GM19372 (cell line): ENCODE measurements around the gene TMEM134.

Source experiments
- ATAC-seq: cut with Tn5 transposase; IDR thresholded peaks from one replicate; pipeline ENCODE4 v1.9.1; 2021; ENCODE audit warnings: mild to moderate bottlenecking, low read depth, moderate library complexity; ENCODE audit not compliant: unreplicated experiment

Gene TMEM134

DNA sequence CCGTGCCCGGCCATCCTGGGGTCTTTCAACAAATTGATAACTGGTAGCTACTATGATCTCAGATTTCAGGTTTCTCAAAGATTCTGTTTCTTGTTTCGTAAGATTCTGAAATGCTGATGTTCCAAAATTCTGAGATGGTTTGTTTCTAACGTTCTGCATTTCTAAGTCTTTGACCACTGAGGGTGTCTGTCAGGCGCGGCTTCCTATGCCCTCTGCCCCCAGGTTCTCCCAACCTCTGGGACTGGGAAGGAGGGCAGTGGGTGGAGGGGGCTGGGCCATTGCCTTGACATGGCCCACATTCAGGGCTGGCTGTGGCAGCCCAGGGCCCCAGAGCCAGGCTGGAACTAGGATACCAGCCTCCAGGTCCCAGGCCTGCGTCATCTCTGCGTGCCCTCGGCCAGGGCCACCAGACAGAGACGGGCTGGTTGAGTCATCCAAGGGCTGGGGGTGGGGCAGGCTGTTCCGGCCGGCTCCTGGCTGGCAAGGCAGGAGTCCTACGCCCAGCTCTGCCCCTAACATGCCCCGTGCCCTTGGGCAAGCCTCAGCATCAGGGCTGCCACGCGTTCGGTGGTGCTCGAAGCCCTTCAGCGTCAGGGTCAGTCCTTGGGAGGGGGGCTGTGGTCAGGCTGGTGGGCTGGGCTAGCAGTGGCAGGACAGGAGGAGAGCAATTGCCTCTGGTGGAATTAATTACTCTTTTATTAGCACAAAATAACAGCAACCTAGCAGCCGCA lies 5.2 kb downstream of the TMEM134 start:
- no peak for ATAC-seq

DNA sequence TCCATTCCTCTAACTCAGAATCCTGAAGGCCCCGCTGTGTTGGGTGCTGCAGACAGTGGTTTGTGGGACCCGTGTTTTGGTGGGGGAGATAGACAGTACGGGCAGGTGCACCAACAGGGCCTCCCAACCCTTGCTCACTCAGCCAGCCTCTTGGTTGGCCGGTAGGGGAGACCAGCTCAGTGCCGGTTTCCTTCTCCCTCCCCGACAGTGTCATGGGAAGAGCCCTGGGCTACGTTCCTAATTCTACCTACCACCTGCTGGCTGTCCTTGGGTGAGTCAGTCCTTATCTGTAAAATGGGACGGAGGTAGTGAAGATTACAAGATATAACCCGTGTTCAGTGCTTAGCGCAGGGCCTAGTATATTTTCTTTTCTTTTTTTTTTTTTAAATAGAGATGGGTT lies 5.9 kb downstream of the TMEM134 start:
- no peak for ATAC-seq

DNA sequence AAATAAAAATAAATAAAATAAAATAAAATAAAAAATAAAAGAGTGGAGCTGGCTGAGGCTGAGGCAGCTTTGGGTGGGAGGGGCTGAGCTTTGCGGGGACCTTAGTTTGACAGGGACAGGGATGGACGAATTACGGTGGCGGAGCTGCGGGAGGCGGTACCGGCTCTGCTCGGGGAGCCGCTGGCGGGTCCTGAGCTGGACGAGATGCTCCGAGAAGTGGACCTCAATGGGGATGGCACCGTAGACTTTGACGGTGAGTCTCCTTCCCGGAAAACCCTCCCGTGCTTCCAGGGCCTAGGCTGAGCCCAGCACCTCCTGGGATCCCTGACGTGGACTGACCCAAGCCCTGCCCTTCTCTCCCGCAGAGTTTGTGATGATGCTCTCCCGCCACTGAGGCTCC lies 10.8 kb downstream of the TMEM134 start:
- ATAC-seq = no peak

DNA sequence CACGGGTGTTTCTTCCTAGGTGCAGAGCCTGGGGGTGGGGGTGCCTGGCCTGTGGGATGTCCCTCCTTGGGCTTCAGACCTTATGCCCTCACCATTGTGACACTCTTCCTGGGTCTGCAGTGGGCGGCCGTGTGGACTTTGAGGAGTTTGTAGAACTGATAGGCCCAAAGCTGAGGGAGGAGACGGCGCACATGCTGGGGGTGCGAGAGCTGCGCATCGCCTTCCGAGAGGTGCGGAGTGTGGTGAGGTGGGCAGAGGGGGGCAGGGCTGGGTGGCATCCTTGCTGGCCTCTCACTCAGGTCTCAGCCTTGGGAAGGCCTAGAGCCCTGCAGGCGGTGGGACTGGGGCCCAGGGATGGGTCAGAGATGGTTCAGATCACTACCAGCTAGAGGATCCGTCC lies 11.6 kb downstream of the TMEM134 start:
- no peak for ATAC-seq

DNA sequence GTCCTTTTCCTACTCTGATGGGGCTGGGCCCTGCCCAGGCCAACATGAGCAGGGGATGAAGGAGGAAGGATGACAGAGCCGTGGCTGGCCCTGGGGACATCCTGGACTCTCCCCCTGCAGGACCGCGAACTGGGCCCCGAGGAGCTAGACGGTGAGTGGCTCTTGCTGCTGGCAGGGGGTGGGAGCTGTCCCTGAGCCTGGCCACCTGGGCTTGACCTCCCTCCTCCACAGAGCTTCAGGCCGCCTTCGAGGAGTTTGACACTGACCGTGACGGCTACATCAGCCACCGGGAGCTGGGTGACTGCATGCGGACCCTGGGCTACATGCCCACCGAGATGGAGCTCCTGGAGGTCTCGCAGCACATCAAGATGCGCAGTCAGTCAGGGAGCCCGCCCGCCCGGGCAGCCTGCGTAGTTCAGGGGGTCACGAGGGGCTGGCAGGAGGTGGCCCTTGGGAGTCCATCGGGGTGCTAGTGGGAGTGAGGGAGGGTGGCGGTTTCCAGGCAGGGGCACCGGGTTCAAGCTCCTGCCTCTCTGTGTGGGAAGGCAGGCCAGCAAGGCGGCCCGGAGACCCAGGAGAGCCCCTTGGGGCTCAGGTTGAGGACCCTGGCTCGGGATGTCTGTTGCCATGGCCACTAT lies 12.9 kb downstream of the TMEM134 start:
- ATAC-seq = no peak

DNA sequence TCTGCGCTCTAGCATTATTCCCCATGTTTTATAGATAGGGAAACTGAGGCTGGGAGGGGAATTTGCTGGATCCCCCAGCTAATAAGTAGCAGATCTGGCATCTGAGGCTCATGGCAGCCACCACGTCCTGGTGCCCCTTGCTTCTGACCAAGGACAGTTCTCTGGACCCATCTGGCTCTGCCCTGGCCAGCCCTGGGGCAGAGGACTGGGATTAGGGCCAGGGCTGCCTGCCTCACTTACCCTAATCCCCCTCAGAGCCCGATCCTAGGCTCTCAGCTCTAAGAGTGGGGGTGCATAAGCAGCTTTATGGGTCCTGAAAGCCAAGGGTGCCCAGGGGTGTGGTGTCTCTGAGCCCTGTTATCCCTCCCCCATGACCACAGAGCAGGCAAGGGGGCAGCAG lies 14.0 kb downstream of the TMEM134 start, which contains the start of gene CABP4:
CABP4 (plus strand) TSS at position 301 of the 400 bp plus-strand sequence; CDS start at position 371, 70 bp downstream.
- ATAC-seq = no peak

DNA sequence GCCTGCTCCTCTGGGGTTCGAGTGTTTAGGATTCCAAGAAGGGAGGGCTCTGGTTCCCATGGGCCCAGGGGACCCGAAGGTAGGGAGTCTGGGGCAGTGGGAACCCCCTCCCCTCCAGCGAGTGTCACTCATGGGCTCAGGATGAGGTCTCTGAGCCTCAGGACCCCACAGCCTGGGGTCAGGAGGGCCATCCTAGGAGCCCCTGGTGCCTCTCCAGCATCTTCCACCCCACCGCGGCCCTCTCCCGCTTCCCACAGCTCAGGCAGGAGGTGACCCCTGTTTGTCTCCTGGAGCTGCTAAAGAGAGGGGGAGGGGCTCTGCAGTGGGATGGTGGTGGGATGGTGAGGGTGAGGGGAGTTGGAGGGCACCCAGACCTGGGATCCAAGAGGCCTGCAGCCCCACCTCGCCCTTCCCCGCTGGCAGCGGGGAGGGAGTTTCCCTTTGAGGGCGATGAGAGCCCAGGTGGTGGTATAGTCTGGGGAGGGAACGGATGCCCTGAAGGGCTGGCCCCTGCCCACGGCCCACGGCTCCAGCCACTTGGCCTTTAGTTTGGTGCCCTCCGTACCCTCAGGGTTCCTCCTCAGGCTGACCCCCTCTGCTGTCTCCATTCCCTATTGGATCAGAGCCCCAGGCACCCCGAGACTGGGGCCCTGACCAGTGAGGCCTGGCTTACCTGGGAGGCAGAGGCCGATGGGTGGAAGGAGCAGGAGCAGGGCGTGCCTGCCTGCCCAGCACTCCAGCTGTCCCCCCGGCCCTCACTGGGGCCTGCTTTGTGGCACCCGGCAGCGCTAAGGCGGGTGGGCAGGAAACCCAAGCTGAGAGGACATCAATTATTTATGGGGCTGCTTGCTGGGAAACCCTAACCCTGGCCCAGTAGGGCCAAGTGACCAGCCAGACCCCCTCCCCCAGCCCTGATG lies 15.0 kb downstream of the TMEM134 start:
- no peak for ATAC-seq

DNA sequence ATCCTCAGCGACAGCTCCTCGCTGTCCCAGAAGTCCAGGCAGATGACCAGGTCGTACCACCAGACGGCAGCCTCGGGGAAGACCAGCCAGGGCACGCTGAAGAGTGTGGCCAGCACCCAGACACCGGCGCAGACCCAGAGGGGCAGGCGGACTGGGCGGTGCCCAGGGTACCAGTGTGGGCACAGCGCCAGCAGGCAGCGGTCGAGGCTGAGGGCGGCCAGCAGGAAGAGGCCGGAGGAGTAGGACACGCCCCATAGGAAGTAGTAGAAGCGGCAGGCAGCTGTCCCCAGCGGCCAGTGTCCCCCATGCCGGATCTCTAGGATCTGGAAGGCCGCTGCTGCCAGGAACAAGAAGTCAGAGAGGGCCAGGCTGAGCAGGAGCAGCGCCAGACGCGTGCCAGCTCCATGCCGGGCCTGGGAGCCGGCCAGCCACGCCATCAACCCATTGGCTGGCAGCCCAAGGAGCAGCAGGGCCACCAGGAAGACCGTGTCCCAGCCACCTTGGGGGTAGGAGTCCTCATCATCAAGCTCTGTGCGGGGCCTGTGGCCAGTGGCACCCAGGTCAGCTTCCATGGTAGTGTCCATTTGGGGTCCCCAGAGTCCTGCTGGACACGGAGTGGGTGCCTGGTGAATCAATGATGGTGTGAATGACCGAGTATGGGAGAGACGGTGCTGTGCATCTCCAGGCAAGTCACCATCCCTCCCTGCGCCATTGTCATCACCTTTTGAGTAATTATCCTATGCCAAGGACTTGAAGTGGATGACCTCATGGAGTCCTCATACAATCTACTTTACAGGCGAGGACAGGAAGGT lies 16.7 kb downstream of the TMEM134 start, which contains the start of gene GPR152:
GPR152 (minus strand) TSS at position 589 of the 812 bp plus-strand sequence; CDS start at position 584, 5 bp downstream.
- ATAC-seq = no peak

DNA sequence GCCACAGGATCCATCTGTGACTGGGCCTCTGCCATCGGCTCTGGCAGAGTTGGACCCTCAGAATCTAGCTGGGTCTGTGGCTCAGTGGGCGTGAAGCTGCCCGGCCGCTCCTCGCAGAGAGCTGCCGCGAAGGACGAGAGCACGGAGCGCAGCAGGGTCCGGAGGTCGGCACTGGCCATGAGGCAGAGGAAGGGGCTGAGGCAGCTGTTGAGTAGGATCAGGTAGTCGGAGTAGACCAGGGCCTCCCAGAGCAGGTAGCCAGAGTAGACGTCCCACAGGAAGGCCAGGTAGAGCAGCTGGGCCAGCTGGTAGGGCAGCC lies 17.4 kb downstream of the TMEM134 start:
- no peak for ATAC-seq

DNA sequence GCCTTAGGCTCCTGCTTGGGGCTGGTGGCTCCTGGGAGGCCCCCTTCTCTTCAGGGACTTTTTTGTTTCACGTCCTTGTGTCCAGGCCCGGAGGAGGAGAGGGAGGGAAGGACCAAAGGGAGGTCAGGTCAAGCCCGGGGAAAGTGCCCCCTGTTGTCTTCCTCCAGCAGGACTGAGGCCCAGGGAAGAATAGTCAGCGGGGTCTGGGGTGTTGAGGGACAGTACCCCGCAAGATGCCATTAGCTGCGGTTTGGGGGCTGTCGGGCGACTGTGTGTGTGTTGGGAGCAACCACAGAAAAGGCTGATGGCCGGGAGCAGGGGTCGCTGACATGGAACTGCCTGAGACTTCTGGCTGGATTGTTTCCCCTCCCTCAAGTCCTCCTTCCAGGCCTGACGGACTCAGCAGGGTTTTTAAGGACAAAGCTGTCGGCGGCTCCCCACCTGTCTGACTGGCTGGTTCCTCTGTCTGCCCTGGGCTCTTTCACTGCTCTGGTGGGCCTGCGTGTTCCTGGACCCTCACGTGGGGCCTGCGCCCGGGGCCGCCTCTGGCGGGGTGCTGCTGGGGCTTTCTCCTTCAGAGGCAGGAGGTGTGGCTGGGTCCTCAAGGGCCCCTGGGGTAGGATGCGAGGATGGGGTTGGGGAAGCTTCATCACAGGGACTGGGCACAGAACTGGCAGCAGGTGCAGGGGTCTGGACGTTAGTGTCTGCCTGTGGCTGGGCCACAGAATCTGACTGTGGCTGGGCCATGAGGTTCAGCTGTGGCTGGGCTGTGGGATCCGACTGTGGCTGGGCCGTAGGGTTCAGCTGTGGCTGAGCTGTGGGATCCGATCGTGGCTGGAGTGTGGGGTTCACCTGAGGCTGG lies 18.0 kb downstream of the TMEM134 start:
- ATAC-seq = no peak

DNA sequence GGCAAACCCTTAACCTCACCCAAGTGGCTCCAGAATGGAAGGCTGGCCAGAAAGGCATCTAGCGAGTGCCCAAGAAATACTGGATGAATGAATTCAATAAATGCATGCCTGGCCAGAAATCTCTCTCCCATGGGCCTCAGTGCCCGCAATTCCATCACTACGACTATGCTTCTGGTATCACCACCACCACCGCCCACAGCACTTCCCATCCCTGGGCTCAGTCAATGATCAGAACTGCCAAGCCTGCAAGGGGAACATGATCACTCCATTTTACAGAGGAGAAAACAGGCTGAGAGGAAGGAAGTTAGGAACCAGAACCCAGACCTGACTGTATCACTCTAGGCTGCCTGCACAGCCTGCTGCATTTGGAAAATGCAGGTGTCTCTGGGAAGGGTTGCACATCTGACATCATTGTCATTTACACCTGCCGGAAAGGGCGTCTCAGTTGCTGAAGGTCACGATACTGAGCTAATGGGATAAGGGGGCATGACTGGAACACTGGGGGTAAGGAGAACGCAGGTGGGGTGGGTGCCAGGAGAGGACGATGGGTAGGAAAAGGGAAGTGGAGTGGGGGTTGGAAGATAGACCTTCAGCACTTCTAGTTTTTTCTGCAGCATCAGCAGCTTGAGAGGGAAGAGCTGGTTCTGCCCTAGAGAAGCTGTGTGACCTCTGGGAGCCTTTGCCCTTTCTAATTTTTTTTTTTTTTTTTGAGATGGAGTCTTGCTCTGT lies 19.8 kb downstream of the TMEM134 start:
- no peak for ATAC-seq

DNA sequence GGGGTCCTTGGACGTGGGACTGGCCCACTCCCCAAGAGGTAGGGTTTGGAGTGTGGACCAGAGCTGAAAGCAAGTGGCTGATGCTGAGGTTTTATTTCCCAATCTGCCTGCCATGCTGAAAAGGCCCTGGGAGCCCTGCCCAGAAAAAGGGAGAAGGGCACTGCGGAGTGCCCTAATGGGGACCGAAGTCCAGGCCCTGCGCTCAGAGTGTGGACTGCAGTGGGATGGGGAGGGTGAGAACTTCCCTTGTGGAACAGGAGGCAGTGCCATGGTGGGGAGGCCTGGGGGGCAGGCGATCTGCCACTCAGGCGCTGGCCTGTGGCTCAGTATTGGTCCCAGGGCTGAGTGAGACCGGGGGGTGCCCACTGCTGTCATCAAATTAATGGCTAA lies 20.8 kb downstream of the TMEM134 start:
- ATAC-seq = no peak

DNA sequence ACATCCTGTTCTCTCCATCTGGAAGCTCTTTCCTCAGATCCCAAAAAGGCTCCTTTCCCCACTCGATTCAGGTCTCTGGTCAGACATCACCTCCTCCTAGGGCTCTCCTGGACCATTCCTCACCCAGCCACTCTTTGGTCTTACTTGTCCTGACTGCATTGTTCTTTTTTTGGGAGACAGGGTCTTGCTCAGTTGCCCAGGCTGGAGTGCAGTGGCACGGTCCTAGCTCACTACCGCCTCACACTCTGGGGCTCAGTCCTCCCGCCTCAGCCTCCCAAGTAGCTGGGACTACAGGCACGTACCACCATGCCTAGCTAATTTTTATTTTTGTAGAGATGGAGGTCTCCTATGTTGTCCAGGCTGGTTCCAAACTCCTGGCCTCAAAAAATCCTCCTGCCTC lies 23.5 kb downstream of the TMEM134 start:
- ATAC-seq = no peak

DNA sequence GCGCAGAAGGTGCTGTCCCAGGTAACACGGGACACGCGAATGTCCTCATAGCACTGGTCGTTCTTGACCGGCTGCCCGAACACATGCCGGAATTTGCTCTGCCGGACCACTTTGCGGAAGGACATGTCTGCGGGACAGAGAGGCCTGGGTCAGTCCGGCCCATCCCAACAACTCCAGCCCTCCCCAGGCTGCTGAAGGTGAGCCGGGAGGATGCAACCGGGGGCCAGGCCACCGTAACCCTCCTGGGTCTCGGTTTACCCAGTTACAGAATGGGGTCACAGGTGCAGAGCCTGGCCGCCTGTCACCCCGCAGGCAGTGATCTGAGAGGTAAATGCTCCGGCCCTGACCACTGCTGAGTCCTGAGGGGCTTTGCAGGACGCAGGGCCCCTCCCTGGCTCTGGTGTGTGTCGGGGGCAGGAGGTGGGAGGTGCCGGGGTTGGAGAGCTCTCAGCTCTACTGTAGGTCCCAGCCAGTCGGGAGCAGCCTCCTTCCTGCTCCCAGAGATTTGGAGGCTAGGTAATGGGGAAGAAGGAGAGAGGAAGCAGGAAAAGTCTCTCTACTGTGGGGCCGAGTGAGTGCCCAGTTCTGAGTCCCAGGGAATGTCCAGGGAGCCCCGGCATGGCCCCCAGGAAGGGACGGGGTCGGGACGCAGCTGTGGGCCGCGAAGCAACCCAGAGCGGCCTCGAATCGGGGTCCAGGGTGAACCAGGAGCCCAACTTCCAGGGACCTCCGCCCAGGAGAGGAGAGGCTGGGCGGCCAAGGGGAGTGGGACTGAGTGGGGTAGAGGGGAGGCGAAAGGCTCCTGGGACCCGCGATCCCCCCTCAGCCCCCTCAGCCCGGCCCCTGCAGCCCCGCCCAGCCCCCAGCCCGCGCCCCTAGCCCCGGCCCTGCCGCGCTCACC lies 26.3 kb downstream of the TMEM134 start:
- no peak for ATAC-seq

DNA sequence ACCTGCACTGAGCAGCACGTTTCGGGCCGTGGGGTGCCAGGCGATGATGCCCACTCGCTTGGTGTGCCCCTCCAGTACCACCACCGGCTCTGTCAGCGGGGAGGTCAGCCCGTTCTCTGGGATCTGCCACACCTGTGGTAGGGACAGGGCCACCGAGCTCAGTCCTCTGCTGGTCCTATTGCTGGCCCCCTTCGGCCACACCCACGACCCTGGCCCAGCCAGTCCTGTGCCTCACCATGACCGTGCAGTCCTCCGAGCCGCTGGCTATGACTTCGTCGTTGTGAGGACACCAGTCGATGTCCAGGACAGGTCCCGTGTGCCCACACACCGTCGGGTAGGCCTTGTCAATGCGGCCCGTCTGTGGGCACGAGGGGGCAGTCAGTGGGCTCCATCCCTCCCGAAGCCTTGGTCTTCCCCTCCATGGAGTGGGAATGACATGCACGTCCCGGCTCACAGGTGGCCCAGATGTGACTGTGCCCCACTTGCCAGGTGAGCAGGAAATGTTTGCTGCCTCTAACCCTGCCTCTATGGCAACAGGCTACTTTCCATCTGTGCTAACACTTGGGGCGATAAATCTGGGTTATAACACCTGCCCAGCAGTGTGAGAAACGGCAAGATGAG lies 27.2 kb downstream of the TMEM134 start:
- ATAC-seq = no peak

DNA sequence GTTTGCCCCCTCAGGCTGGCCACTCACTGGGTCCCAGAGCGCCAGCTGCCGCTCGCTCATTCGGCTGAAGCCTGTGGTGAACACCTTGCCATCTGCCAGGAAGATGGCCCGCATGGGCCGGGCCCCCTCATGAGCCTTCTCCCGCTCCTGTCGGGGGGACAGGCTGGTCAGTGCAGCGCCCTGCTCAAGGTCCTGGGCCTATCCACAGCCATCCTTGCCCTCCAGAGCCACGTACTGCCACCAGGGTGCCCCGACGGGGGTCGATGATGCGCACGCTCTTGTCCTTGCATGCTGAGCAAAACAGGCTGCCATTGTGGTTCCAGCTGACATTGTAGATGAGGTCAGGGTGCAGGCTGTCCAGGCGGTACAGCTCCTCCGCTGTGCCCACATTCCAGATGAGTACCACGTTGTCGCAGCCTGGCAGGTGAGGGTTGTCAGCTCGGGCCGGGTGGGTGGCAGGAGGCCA lies 27.9 kb downstream of the TMEM134 start:
- no peak for ATAC-seq
